Measurements from ENCODE around the gene ST14. TPM values are rescaled to one million over a fixed set of nuclear protein-coding genes. Genes with fewer than 3 reads are reported as not detected.
A peak's percentile ranks its signal among the peaks of the same experiment; 100 is the strongest.

Gene ST14
- total RNA-seq, 1 donor from 2014 or later: 2.1 TPM

- no peak for ATAC-seq
- intact Hi-C loops (cut with micrococcal nuclease): loop anchor here (5.0 to 10.0 kb wide), 3 partner anchors 65 to 208 kb away; partner anchors contain the start of gene APLP2
- DNase-seq: no peak
These were observed 29.7 kb upstream of the ST14 start for GRCh38 chr11:130129922-130130321.

- intact Hi-C loops (cut with micrococcal nuclease): loop anchor here (5.0 kb wide), 2 partner anchors 140 to 210 kb away; no protein-coding TSS in a partner anchor
- ATAC-seq: peak; percentile 70
- DNase-seq: no peak
These were observed 27.4 kb upstream of the ST14 start for GRCh38 chr11:130131961-130132850.

- intact Hi-C loops (cut with micrococcal nuclease): loop anchor here (5.0 kb wide), 2 partner anchors 141 to 211 kb away; no protein-coding TSS in a partner anchor
- DNase-seq (no peak), ATAC-seq (no peak)
These were observed 25.9 kb upstream of the ST14 start for GRCh38 chr11:130133716-130134115.

- no peak for DNase-seq
- intact Hi-C loops (cut with micrococcal nuclease): no loop called here
- peak; percentile 67 for ATAC-seq
These were observed 23.5 kb upstream of the ST14 start for GRCh38 chr11:130136107-130136506.

GRCh38 chr11:130137999-130138398, 21.6 kb upstream of the ST14 start:
- intact Hi-C loops (cut with micrococcal nuclease): no loop called here
- no peak for ATAC-seq

GRCh38 chr11:130139401-130139800, 20.2 kb upstream of the ST14 start:
- peak; percentile 71 for ATAC-seq
- DNase-seq: peak; percentile 47
- intact Hi-C loops (cut with micrococcal nuclease): no loop called here

More at GRCh38 chr11:130137999-130138398, 21.6 kb upstream of the ST14 start:
- no peak for DNase-seq

- ATAC-seq: peak; percentile 71
- intact Hi-C loops (cut with micrococcal nuclease): no loop called here
- peak; percentile 49 for DNase-seq
These were observed 17.8 kb upstream of the ST14 start for GRCh38 chr11:130141561-130142341.

- intact Hi-C loops (cut with micrococcal nuclease): no loop called here
- ATAC-seq (no peak), DNase-seq (no peak)
These were observed 15.4 kb upstream of the ST14 start for GRCh38 chr11:130144141-130144540.

GRCh38 chr11:130144861-130145281, 14.7 kb upstream of the ST14 start:
- ATAC-seq (no peak), DNase-seq (no peak)
- intact Hi-C loops (cut with micrococcal nuclease): no loop called here

- DNase-seq (no peak), ATAC-seq (no peak)
- intact Hi-C loops (cut with micrococcal nuclease): no loop called here
These were observed 14.2 kb upstream of the ST14 start for GRCh38 chr11:130145311-130145812.

- peak; percentile 66 for ATAC-seq
- intact Hi-C loops (cut with micrococcal nuclease): no loop called here
- DNase-seq: peak; percentile 48
These were observed 13.4 kb upstream of the ST14 start for GRCh38 chr11:130145975-130146776.

GRCh38 chr11:130146796-130147195, 12.8 kb upstream of the ST14 start:
- ATAC-seq (peak; percentile 81), DNase-seq (no peak)
- intact Hi-C loops (cut with micrococcal nuclease): no loop called here

- intact Hi-C loops (cut with micrococcal nuclease): no loop called here
- ATAC-seq (no peak), DNase-seq (no peak)
These were observed 10.7 kb upstream of the ST14 start for GRCh38 chr11:130148796-130149326.

GRCh38 chr11:130150790-130151189, 8.8 kb upstream of the ST14 start:
- intact Hi-C loops (cut with micrococcal nuclease): no loop called here
- DNase-seq (no peak), ATAC-seq (no peak)

GRCh38 chr11:130151196-130151595, 8.4 kb upstream of the ST14 start:
- ATAC-seq: no peak
- DNase-seq: no peak
- intact Hi-C loops (cut with micrococcal nuclease): no loop called here

- intact Hi-C loops (cut with micrococcal nuclease): no loop called here
- ATAC-seq: no peak
- no peak for DNase-seq
These were observed 3.2 kb upstream of the ST14 start for GRCh38 chr11:130156108-130157022.

GRCh38 chr11:130157101-130157500, 2.5 kb upstream of the ST14 start:
- DNase-seq (no peak), ATAC-seq (no peak)
- intact Hi-C loops (cut with micrococcal nuclease): no loop called here

- intact Hi-C loops (cut with micrococcal nuclease): no loop called here
- DNase-seq (no peak), ATAC-seq (no peak)
These were observed 1.7 kb upstream of the ST14 start for GRCh38 chr11:130157840-130158239.

Measured in left ventricle myocardium superior (tissue), 1 donor.